GM19455 (cell line): Measurements from ENCODE around the gene PGPEP1.
"Not testable (repeated sequence)": the region's sequence is repeated elsewhere in the genome, so short reads cannot be mapped to it uniquely, and the experiment has no call there.

Source experiments
- ATAC-seq: cut with Tn5 transposase; IDR thresholded peaks from one replicate; pipeline ENCODE4 v1.9.1; 2021; ENCODE audit not compliant: unreplicated experiment

Gene PGPEP1

DNA sequence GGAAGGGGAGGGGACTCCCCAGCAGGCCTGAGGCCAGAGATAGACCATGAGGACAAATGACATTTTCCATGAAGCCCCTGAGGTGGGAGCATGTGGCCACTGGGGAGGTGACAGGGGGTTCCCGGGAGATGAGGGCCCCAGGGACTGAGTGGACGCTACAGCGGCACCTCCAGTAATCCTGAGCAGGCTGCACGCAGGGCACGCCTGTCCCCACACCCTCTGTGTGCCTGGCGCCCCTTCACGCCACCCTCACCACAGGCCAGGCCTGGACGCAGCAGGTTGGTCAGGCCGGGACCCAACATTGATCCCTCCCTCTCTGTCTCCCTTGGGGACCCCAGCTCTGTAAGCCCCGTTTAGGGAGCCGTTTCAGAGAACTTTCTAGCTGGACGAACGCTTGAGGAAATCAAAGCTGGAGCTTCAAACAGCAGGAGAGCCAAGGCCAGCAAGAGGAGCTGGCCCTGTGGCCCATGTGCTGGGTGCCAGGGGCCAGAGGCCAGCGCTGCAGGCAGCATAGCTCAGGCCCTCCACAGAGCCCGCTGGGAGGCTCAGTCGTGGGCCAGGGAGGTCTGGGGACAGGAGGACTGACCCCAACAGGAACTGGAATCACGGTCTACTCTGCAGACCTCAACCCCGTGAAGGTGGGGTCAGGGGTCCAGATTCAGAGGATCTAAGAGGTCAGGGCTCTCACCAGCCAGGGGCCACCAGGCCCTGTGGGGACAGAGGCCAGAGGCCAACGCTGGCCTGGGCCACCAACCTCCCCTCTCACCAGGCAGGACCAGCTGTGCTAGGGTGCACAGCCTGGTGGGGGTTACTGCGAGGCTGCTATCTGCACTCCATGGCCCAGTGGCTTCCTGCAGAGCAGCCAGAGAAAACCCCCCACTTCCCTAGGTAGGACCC lies 32.1 kb upstream of the PGPEP1 start:
- ATAC-seq: no peak

GRCh38 chr19:18308948-18309325 lies 31.5 kb upstream of the PGPEP1 start:
- ATAC-seq: no peak

DNA sequence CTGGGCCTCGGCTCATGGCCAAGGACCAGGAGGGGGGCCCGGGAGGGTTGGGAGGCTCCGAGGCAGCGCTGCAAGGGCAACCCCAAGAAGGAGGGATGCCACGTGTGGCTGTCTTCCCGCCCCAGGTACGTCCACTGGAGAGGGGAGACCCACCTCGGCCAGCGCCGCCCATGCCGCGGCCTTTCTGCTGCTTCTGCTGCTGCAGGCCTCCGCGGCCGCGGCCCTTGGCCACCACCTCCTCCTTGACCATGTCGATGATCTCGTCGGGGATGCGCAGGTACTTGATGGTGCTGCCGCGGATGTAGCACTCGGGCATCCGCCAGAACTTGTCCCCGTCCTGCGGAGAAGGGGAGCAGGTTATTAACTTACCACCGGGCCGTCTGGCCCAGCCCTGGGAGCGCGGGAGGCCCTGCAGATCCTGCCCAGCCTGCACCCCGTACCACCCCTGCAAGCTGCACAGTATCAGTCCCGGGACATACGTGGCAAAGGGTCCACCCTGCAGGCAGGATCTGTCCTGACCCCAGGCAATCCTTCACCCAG lies 30.8 kb upstream of the PGPEP1 start:
- no peak for ATAC-seq

DNA sequence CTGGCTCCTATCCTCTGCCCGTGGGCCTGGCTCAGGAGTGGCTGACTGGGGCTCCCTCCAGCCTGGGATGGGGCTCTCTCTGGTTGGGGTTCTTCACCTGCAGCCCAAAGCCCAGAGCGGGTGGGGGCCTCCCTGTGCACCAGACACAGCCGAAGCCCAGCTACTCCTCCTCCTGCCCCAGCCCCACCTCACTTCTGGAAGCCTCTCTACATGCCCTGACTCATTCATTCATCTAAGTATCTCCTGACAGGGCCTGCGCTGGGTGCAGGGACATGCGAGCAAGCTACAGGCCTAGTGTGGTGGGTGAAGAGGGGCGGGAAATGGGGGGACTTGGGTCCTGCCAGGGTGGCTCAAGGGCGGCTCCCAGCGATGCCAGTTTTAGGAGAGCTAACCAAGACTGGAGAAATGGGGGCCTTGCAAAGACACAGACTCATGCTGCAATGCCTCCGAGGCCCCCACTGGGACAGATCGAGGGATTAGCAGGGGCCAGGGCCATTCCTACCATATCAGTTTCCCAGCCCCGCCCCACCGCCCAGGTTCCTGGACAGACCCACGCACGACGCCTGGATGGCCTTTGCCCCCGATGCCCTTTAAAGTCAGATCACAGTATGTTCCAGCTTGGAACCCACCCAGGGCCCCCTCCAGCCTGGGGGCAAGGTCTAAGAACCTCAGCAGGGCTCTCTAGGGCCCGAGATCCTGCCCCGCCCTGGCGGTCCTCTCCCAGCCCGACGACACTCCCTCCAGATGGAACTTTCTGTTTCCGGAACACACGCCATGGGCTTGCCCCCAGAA lies 30.1 kb upstream of the PGPEP1 start:
- no peak for ATAC-seq

GRCh38 chr19:18310966-18311365 lies 29.4 kb upstream of the PGPEP1 start:
- no peak for ATAC-seq

- ATAC-seq: no peak
Measured at GRCh38 chr19:18311502-18312091, 28.8 kb upstream of the PGPEP1 start.

- ATAC-seq: no peak
Measured at GRCh38 chr19:18312092-18312534, 28.3 kb upstream of the PGPEP1 start.

DNA sequence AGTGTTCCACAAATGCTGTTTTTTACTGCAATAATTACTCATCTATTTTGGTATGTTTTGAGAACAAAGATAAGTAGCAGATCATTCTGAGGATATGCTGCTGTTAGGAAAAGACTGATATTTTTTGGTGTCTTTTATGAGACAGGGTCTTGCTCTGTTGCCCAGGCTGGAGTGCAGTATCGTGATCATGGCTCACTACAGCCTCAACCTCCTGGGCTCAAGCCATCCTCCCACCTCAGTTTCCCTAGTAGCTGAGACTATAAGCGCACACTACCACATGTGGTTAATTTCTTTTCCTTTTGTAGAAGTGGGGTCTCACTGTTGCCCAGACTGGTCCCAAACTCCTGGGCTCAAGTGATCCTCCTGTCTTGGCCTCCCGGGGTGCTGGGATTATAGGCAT lies 27.0 kb upstream of the PGPEP1 start:
- ATAC-seq: no peak

DNA sequence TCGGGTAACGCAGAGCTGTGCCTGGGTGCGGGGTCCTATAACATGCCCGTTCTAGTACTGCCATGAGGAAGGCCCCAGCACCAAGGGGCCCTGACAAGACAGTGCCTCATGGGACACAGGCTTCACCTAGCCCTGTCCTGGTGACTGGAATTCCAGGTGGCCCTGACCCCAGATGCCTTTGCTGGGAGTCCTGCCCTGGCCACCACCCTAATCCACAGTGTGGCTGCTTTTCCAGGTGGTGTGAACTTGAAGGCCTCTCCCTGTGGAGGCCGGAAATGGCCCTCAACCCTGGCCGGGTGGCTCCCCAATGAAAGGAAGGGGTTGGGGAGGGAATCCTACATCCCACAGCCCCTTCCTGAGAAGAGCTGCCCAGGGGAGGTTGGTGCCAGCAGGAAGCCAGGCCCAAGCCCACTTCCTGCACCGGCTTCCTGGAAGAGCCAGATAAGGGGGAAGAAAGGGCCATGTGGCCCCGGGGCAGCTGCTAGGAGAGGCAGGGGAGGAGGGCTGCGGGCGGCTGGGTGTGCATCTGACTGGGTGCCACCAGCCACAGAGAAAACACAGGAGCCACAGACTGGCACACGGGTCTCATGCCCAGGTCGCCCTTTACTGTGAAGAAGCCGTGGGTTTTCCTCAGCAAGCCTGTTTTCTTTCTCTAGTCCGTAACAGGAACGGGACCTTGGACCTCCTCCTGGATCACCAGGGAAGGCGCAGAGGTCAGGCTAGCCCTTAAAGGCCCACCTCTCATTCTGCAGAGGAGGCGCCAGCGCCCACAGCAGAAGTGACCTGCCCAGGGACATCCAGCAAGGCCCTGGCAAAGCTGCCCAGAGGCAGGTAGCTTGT lies 22.2 kb upstream of the PGPEP1 start:
- ATAC-seq: no peak

GRCh38 chr19:18319591-18320135 lies 20.7 kb upstream of the PGPEP1 start:
- ATAC-seq: no peak

GRCh38 chr19:18320865-18321733 lies 19.3 kb upstream of the PGPEP1 start:
- no peak for ATAC-seq

DNA sequence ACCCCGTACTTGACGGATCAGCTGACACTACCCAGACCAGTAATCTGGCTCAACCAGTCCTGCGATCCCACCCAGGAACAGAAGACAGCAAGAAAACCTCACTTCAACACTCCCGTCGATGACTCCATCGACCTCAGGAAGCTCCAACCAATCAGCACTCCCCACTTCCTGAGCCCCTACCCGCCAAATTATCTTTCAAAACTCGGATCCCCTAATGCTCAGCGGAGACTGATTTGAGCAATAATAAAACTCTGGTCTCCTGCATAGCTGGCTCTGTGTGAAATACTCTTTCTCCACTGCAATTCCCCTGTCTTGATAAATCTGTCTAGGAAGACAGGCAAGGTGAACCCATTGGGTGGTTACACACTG lies 18.7 kb upstream of the PGPEP1 start:
- no peak for ATAC-seq

DNA sequence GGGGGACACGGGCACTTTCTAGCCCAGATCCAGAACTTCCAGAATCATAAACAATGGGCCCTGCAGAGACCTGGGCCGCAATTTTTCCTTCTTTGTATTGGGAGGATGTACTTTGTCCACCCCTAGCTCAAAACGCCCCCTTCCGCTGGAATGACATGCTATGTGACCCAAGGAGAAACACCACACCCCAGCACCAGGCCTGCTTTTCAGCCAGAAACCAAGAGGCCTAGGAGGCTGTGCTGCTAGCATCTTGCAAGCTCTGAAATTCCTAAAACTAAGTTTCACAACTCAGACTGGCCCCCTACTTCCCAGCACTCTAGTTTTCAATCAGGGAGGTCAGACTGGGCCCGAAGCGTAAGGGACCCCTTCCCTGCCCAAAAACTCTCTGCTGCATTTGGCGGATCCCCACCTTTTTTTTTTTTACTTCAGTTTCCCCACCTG lies 18.1 kb upstream of the PGPEP1 start:
- ATAC-seq: no peak

DNA sequence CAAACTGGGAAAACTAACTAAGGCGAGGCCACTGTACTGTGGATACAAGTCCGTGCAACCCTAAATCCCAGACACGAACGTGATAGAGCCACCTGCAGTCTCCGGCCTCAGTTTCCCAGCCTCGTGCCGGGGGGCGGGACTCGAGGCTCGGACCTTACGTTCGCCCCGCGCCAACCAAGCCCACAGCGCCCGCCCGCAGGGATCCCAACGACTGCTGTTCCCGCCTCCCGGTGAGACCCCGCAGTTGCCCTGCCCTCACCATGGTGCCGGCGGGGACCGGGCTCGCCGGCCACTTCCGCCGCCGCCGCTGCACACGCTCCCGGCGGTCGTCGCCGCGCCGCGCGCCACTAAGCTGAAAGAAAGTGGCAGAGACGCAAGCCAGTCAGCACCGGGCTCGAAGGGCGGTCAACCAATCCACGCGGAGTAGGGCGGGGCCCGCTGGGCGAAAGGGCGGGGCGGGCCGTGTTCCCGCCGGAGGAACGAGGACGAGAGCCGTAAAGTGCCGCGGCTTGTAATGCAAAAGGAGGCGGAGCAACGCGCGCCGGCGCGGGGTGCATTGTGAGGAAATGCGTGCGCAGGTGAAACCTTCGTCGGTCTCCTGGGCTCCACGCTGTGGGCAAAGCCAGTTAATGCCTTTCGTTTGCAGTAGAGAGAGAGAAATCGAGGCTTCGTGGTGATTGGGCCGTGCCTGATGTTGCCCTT lies 17.5 kb upstream of the PGPEP1 start, which contains the start of gene LSM4:
Gene LSM4, minus strand, starts transcription at position 318 of the 702 bp plus-strand sequence. Its CDS starts 56 bp downstream, at position 262.
- peak; percentile 87 for ATAC-seq

DNA sequence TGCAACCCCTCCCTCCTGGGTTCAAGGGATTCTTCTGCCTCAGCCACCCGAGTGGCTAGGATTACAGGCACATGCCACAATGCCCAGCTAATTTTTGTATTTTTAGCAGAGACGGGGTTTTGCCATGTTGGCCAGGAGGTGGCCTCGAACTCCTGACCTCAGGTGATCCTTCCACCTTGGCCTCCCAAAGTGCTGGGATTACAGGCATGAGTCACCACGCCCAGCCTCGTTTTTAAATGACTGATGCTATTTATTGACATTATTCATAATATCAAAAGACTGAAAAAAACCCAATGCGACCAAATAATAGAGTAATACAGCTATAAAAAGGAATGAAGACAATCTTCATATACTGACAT lies 16.0 kb upstream of the PGPEP1 start:
- not testable (repeated sequence) for ATAC-seq

DNA sequence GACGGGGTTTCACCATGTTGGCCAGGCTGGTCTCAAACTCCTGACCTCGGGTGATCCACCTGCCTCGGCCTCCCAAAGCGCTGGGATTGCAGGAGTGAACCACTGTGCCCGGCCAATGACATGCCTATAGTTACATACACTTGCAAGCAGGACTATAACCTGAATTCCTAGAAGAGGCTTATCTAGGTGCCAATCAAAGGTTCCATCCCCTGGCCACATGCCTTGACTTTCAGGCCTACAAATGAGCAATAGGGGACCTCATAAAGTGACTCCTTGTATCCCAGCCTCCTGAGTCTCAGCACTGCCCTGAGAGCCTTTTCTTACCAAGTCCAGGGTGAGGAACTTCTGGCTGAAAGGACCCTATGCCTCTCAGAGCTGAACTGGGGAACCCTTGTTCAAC lies 13.6 kb upstream of the PGPEP1 start:
- no peak for ATAC-seq

DNA sequence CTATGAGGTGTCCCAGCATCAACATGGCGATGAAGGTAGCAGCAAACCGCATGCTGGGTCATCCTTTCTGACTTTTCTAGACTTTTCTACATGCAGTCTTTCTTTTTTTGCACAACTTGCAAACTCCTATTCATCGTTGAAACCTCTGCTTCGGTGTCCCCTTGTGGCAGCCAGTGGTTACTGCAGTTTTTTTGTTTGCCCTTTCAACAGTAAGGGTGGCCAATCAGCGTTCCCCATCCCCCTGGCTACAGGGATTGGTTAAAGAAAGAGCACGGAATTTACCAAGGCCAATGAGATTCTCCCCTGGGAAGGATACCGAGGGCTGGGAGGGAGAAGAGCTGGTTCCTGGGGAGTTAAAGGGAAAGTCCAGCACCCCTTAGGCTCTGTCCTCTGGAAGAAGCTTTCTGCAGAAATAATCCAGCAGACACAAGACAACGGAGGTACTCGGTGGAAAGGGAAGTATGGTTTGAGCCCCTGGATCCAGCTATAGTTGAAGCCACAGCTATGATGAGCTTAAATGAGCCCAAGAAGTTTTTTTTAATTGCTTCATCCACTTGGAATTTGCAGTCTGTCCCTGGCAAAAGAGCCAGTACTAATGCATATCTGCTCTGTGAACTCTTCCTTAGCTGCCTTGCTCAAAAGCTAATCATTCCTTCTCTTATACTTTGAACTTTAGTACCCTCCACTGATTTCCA lies 11.9 kb upstream of the PGPEP1 start:
- peak; percentile 75 for ATAC-seq

- no peak for ATAC-seq
Measured at GRCh38 chr19:18329035-18329376, 11.4 kb upstream of the PGPEP1 start.
